IPS-20b (cell line): ENCODE results near the gene SCAI.
"Not testable (repeated sequence)": the region's sequence is repeated elsewhere in the genome, so short reads cannot be mapped to it uniquely, and the experiment has no call there.

ENCODE experiments used
- H3K27ac ChIP-seq: one replicate; pipeline ENCODE4 v1.5.1; 2013; ENCODE audit warnings: low read length
- H3K27me3 ChIP-seq: 2 replicates; pipeline ENCODE4 v1.6.1; 2013; ENCODE audit warnings: mild to moderate bottlenecking, low read length, inconsistent platforms; ENCODE audit not compliant: insufficient read depth
- H3K36me3 ChIP-seq: 2 replicates; pipeline ENCODE4 v1.6.1; 2013; ENCODE audit warnings: low read depth, mild to moderate bottlenecking, inconsistent platforms, low read length, moderate library complexity; ENCODE audit not compliant: insufficient read depth
- H3K4me1 ChIP-seq: 2 replicates; pipeline ENCODE4 v1.6.1; 2013; ENCODE audit warnings: mild to moderate bottlenecking, control low read depth, inconsistent platforms, low read length, moderate library complexity; ENCODE audit not compliant: insufficient read depth
- H3K4me3 ChIP-seq: 2 replicates; pipeline ENCODE4 v1.5.1; 2013; ENCODE audit warnings: mild to moderate bottlenecking, low read length, inconsistent platforms
- H3K9ac ChIP-seq: 2 replicates; pipeline ENCODE4 v1.6.1; 2013; ENCODE audit warnings: low read depth, mild to moderate bottlenecking, inconsistent platforms, low read length, moderate library complexity
- H3K9me3 ChIP-seq: 2 replicates; pipeline ENCODE4 v1.6.1; 2013; ENCODE audit warnings: mild to moderate bottlenecking, low read depth, low read length, inconsistent platforms; ENCODE audit not compliant: insufficient read depth

SCAI gene

DNA sequence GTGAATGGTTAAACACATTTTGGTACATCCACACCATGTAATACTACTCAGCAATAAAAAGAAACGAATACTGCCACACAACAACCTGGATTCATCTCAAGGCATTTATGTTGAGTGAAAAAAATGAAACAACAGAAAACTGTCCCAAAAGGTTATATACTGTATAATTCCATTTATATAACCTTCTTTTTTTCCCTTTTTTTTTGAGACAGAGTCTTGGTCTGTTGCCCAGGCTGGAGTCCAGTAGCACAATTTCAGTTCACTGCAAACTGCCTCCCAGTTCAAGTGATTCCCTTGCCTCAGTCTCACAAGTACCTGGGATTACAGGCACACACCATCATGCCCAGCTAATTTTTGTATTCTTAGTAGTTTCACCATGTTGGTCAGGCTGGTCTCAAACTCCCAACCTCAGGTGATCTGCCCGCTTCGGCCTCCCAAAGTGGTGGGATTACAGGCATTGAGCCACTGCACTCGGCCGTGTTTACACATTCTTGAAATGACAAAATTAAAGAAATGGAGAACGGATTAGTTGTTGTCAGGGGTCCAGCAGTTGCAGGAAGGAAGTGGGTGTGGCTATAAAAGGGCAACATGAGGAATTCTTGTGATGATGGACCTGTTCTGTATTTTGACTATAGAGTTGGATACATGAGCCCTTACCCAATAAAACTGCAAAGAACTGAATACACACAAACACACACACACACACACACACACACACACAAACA is 28.9 kb upstream of the SCAI start:
- H3K4me1 ChIP-seq, result no peaks in the 10 kb centered on the region
- no peaks in the 10 kb centered on the region for H3K27me3 ChIP-seq
- H3K9ac ChIP-seq, result no peak overlapping the region
- no peak overlapping the region for H3K4me3 ChIP-seq
- H3K27ac ChIP-seq, result no peak overlapping the region
- H3K9me3 ChIP-seq, result no peaks in the 10 kb centered on the region
- peaks cover 26% of the 10 kb centered on the region for H3K36me3 ChIP-seq

DNA sequence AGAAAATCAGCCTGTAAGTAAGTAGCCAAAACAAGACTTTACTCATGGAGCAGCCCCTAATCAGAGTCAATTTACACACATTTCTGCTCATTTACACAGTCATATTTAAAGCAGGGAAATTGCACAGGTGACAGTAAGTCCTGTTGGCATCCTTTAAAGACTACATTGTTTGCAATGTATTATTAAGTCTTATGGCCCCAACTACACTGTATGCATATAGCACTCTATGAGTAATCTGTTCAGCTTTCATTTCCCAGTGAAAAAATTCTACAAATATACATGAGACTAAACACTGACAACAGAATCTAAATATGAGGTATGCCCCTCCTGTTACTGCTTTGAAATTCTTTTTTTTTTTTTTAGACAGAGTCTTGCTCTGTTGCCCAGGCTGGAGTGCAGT is 26.6 kb upstream of the SCAI start:
- H3K27me3 ChIP-seq, result no peaks in the 10 kb centered on the region
- H3K4me3 ChIP-seq, result no peak overlapping the region
- H3K9ac ChIP-seq, result no peak overlapping the region
- H3K4me1 ChIP-seq, result no peaks in the 10 kb centered on the region
- H3K27ac ChIP-seq, result no peak overlapping the region
- H3K9me3 ChIP-seq, result no peaks in the 10 kb centered on the region
- H3K36me3 ChIP-seq, result peaks cover 26% of the 10 kb centered on the region

DNA sequence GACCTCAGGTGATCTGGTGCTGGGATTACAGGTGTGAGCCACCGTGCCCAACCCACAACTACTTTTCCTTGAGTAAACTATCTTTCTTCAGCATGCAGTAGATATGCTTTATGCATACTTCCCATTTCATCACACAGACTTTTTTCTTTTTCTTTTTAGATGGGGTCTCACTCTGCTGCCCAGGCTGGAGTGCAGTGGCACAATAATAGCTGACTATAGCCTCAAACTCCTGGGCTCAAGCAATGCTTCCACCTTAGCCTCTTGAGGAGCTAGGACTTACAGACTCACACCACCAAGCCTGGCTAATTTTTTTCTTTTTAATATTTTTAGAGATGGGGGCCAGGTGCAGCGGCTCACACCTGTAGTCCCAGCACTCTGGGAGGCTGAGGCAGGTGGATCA is 23.4 kb upstream of the SCAI start:
- H3K4me1 ChIP-seq, result no peaks in the 10 kb centered on the region
- H3K27ac ChIP-seq, result no peak overlapping the region
- no peaks in the 10 kb centered on the region for H3K9me3 ChIP-seq
- peaks cover 26% of the 10 kb centered on the region for H3K36me3 ChIP-seq
- H3K27me3 ChIP-seq, result no peaks in the 10 kb centered on the region
- H3K4me3 ChIP-seq, result no peak overlapping the region
- no peak overlapping the region for H3K9ac ChIP-seq

DNA sequence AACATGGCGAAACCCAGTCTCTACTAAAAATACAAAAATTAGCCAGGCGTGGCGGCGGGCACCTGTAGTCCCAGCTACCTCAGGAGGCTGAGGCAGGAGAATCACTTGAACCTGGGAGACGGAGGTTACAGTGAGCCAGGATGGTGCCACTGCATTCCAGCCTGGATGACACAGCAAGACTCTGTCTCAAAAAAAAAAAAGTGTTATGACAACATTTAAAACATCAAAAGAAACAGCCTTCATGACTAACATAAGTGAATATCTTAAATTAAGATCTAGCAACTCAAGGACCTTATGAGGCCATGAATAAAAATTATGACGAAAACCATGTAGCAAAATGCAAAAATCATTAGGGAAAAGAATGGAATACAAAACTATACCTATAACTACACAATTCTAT is 19.6 kb upstream of the SCAI start:
- not testable (repeated sequence) for H3K27ac ChIP-seq, H3K4me1 ChIP-seq

DNA sequence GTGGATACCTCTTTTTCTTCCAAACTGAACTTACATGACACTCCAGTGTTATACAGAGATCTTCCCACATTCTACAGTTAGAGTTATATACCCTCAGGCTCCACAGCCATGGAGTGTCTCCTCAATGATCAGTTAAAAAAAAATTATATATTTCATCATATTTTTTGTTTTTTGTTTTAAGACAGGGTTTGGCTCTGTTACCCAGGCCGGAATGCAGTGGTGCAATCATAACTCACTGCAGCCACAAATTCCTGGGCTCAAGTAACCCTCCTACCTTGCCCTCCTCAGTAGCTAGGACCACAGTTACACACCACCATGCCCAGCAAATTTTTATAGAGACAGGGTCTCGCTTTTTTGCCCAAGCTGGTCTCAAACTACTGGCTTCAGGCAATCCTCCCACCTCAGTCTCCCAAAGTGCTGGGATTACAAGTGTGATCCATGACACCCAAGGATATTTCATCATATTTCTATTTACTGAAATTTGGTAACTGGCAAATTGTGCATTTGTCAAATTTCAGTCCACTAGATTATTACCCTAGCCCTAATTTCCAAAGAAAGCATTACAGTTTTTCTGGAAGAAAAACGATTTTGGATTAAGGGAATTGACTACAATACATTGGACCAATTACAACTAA is 18.1 kb upstream of the SCAI start:
- H3K36me3 ChIP-seq, result 0 out of 2 replicates have a peak, but pooled peaks cover 10% of the 10 kb centered on the region
- no peak overlapping the region for H3K27ac ChIP-seq
- no peaks in the 10 kb centered on the region for H3K9me3 ChIP-seq
- H3K4me1 ChIP-seq, result no peaks in the 10 kb centered on the region
- H3K4me3 ChIP-seq, result no peak overlapping the region
- no peak overlapping the region for H3K9ac ChIP-seq
- H3K27me3 ChIP-seq, result no peaks in the 10 kb centered on the region

More for the DNA sequence above, 19.6 kb upstream of the SCAI start:
- H3K4me3 ChIP-seq, H3K9me3 ChIP-seq, H3K27me3 ChIP-seq, H3K36me3 ChIP-seq, H3K9ac ChIP-seq: not testable (repeated sequence)

DNA sequence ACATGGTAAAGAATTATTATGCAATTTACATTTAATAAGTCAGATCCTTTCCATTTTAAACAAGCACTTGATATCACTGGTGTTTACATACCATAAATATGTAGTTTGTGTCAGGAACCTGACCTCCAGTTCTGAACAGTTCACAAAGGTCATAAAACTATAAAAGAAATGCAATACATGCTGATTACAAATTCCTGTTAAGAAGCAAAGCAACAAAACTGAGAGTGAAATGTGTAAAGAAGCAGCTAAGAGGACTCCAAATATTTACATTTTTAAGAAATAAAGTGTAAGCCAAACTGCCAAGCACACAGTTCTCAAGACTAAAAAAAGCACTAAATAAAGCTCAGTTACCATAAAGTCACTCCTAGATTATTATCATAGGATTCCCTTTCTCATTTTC is 17.4 kb upstream of the SCAI start:
- Histone ChIP-seq H3K27ac (no peak overlapping the region), H3K36me3 (0 out of 2 replicates have a peak, but pooled peaks cover 10% of the 10 kb centered on the region), H3K4me1 (no peaks in the 10 kb centered on the region), H3K9ac (no peak overlapping the region), H3K9me3 (no peaks in the 10 kb centered on the region), H3K27me3 (no peaks in the 10 kb centered on the region), H3K4me3 (no peak overlapping the region)

DNA sequence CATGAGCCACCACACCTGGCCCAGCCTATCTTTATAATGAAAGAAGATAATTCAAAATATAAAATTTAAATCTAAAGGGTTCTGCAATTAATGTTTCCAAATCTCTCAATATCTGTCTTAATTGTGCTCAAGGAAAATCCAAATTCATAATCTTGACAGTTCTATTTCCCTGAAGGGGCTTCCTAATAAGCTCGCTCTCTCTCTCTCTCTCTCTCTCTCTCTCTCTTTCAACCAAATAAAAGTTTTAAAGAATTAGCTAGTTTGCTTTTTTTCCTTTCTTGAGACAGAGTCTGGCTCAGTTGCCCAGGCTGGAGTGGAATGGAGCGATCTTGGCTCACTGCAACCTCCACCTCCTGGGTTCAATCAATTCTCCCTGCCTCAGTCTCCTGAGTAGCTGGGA is 13.2 kb upstream of the SCAI start:
- Histone ChIP-seq H3K36me3 (peaks cover 45% of the 10 kb centered on the region), H3K4me3 (no peak overlapping the region), H3K9ac (no peak overlapping the region), H3K27me3 (no peaks in the 10 kb centered on the region), H3K27ac (no peak overlapping the region), H3K4me1 (no peaks in the 10 kb centered on the region), H3K9me3 (no peaks in the 10 kb centered on the region)

DNA sequence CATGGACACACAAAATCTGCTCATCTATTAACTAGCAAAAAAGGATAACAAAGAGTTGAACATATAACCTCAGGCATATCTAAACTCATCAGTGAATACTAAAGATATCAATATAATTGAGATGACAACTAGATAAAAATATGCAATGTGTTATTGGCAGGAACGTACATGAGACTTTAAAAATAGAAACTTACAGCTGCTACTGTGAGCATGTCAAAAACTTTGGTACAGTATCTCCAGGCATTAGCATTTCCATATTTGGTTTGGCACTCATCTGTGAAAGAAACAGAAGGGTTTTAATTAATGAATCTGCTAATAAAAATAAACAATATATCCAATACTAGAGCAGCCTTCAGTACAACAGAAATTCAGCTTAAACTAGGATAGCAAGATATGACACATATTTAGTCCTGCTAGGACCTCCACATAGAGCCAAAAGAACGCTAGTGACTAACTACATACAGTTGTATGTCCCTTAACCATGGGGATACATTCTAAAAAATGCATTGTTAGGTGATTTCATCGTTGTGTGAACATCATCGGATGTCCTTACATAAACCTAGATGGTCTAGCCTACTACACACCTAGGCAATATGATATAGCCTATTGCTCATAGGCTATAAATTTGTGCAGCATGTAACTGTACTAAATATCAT is 10.5 kb upstream of the SCAI start:
- peaks cover 67% of the 10 kb centered on the region for H3K36me3 ChIP-seq

DNA sequence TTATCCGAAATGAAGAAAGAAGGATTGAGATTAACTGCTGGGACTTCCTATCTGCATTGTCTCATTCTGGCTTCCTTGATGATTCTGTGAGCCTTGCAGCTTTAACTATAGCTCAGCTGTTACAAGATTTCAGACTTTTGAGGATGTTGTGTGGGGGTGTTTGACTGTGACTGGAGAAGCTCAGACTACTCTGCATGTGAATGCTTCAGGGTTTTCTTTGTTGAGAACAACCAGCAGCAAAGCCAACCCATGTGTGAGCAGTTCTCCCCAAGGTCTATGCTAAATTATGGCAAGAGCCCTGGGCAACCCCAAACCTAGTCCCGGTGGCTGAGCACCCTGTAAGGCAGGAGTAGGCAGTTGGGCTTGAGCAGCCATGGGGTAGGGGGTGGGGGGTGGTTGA is 8.4 kb upstream of the SCAI start:
- Histone ChIP-seq H3K27ac (no peak overlapping the region), H3K9me3 (no peaks in the 10 kb centered on the region), H3K4me3 (no peak overlapping the region), H3K36me3 (peaks cover 57% of the 10 kb centered on the region), H3K27me3 (no peaks in the 10 kb centered on the region), H3K9ac (no peak overlapping the region), H3K4me1 (no peaks in the 10 kb centered on the region)

More for the DNA sequence above, 10.5 kb upstream of the SCAI start:
- H3K27ac ChIP-seq, result no peak overlapping the region
- H3K27me3 ChIP-seq, result no peaks in the 10 kb centered on the region
- H3K9me3 ChIP-seq, result no peaks in the 10 kb centered on the region
- H3K4me1 ChIP-seq, result no peaks in the 10 kb centered on the region
- no peak overlapping the region for H3K4me3 ChIP-seq
- H3K9ac ChIP-seq, result no peak overlapping the region

DNA sequence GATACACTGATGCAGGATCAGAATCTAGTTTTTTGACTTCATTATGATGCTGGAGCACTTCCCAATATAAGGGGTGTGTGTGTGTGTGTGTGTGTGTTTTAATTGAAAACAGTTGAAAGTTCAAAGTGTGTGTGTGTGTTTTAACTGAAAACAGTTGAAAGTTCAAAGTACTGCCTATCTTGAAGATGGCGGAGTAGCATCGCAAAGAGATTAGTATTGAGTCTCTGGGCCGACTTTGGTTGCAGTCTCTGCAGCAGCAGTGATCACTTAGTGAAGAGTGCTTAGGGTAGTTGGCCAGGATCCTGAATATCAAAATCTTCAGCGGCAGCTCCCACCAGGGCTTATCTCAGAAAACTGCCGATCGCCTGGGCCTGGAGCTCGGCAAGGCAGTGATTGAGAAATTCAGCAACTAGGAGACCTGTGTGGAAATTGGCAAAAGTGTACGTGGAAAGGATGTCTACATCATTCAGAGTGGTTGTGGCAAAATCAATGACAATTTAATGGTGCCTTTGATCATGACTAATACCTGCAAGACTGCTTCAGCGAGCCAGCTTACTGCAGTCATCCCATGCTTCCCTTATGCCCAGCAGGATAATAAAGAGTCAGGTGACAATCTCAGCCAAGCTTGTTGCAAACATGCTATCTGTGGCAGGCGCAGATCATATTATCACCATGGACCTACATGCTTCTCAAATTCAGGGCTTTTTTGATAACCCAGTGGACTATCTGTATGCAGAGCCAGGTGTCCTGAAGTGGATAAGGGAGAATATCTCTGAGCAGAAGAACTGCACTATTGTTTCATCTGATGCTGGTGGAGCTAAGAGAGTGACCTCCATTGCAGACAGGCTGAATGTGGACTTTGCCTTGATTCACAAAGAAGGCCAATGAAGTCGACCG is 7.3 kb upstream of the SCAI start:
- Histone ChIP-seq H3K27ac (no peak overlapping the region), H3K36me3 (peaks cover 57% of the 10 kb centered on the region), H3K9ac (no peak overlapping the region), H3K9me3 (no peaks in the 10 kb centered on the region), H3K4me1 (no peaks in the 10 kb centered on the region), H3K4me3 (no peak overlapping the region), H3K27me3 (no peaks in the 10 kb centered on the region)

DNA sequence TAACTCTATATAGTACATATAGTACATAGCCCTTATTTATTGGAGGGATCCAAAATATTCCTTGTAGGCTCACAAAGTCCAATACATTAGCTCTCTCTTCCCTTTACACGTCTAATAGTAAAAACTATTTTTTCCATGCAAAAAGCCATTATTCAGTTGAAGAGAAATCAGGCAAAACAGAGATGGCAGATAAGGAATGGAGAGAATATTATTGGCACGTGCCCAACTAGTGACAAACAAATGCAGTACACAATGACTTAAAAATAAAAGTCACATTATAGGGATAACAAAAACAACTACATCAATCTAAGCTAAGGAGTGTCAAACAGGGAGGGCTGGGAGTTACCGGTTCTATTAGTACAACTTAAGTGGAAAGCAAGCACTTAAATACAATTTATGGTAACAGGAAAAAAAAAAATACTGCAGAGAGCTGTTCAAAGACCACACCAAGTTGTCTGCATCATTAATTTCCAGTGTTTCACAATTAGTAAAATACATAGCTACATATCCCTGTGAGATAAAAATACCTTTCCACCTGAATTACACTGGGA is 4.1 kb upstream of the SCAI start:
- Histone ChIP-seq H3K27ac (no peak overlapping the region), H3K4me3 (no peak overlapping the region), H3K4me1 (no peaks in the 10 kb centered on the region; the same call in 1 of the 2 replicates), H3K9ac (no peak overlapping the region), H3K9me3 (no peaks in the 10 kb centered on the region), H3K36me3 (peaks cover 30% of the 10 kb centered on the region), H3K27me3 (no peaks in the 10 kb centered on the region)
